Measurements from ENCODE around the gene MRPS9.

Gene MRPS9

GRCh38 chr2:105136394-105136793, 98.5 kb downstream of the MRPS9 start:
- no peak overlapping the region for H2AK5ac ChIP-seq (ENCODE audit: low read length, severe bottlenecking)

GRCh38 chr2:105138643-105139042, 100.8 kb downstream of the MRPS9 start:
- no peak overlapping the region for H3K27ac ChIP-seq (ENCODE audit: low read length, poor library complexity, severe bottlenecking)
- WGBS, result 86% methylated on average over 3 of the region's 5 CpGs

More at GRCh38 chr2:105136394-105136793, 98.5 kb downstream of the MRPS9 start:
- Histone ChIP-seq H3K4me1 (ENCODE audit: control insufficient read depth, insufficient read depth, low read depth, low read length) (no peaks in the 10 kb centered on the region), H4K91ac (ENCODE audit: low read length) (no peak overlapping the region), H3K18ac (ENCODE audit: low read depth in 1 of 2, low read length in 2 of 2) (no peak overlapping the region), H3K9me3 (ENCODE audit: control insufficient read depth, low read length) (no peaks in the 10 kb centered on the region), H3K14ac (ENCODE audit: low read length in 2 of 2) (no peak overlapping the region), H3K27me3 (ENCODE audit: control insufficient read depth in 1 of 2, insufficient read depth in 1 of 2, low read length in 2 of 2) (peaks cover 15 to 19% of the 10 kb centered on the region in 2 experiments), H3K4me3 (ENCODE audit: insufficient read depth in 1 of 2, low read depth in 1 of 2, low read length in 2 of 2) (no peak overlapping the region), H3K23ac (ENCODE audit: low read length in 2 of 2) (no peak overlapping the region), H2BK5ac (ENCODE audit: low read depth, low read length, poor library complexity, severe bottlenecking) (no peak overlapping the region), H3K4ac (ENCODE audit: low read depth in 1 of 2, low read length in 2 of 2) (no peak overlapping the region), H3K79me1 (replicated peaks; ENCODE audit: low read length, poor library complexity, severe bottlenecking) (no peaks in the 10 kb centered on the region), H3K27ac (ENCODE audit: low read length, poor library complexity, severe bottlenecking) (no peak overlapping the region), H4K8ac (ENCODE audit: low read length) (no peak overlapping the region), H2BK15ac (ENCODE audit: low read depth, poor library complexity, severe bottlenecking) (no peak overlapping the region), H3K4me2 (ENCODE audit: low read length, poor library complexity, severe bottlenecking) (no peak overlapping the region), H3K36me3 (ENCODE audit: control insufficient read depth in 1 of 2, insufficient read depth in 2 of 2, low read depth in 1 of 2, low read length in 2 of 2) (no peaks in the 10 kb centered on the region), H2BK120ac (ENCODE audit: low read depth, low read length) (no peak overlapping the region), H2AFZ (ENCODE audit: low read depth, low read length) (no peak overlapping the region), H2BK12ac (ENCODE audit: low read length in 2 of 2) (no peak overlapping the region), H3K9ac (ENCODE audit: low read length) (no peak overlapping the region)
- DNase-seq, result no peak
- WGBS, result 80% methylated on average over 3 of the region's 4 CpGs

GRCh38 chr2:105139556-105140239, 101.8 kb downstream of the MRPS9 start:
- no peak overlapping the region for H2BK15ac ChIP-seq (ENCODE audit: low read depth, poor library complexity, severe bottlenecking)
- DNase-seq, result no peak
- no peak overlapping the region for H2BK5ac ChIP-seq (ENCODE audit: low read depth, low read length, poor library complexity, severe bottlenecking)
- peaks cover 12% of the 10 kb centered on the region for H3K4me1 ChIP-seq (ENCODE audit: control insufficient read depth, insufficient read depth, low read depth, low read length)
- H3K36me3 ChIP-seq (ENCODE audit: control insufficient read depth in 1 of 2, insufficient read depth in 2 of 2, low read depth in 1 of 2, low read length in 2 of 2), result no peaks in the 10 kb centered on the region
- H3K27ac ChIP-seq (ENCODE audit: low read length, poor library complexity, severe bottlenecking), result no peak overlapping the region
- no peak overlapping the region for H4K8ac ChIP-seq (ENCODE audit: low read length)
- H2BK120ac ChIP-seq (ENCODE audit: low read depth, low read length), result no peak overlapping the region
- H4K91ac ChIP-seq (ENCODE audit: low read length), result no peak overlapping the region
- H2AK5ac ChIP-seq (ENCODE audit: low read length, severe bottlenecking), result no peak overlapping the region
- 67% methylated on average over 4 of the region's 6 CpGs for WGBS
- H2AFZ ChIP-seq (ENCODE audit: low read depth, low read length), result no peak overlapping the region
- no peak overlapping the region for H3K18ac ChIP-seq (ENCODE audit: low read depth in 1 of 2, low read length in 2 of 2)
- no peak overlapping the region for H3K9ac ChIP-seq (ENCODE audit: low read length)
- H3K79me1 ChIP-seq (replicated peaks; ENCODE audit: low read length, poor library complexity, severe bottlenecking), result no peaks in the 10 kb centered on the region
- no peak overlapping the region for H3K4ac ChIP-seq (ENCODE audit: low read depth in 1 of 2, low read length in 2 of 2)
- no peak overlapping the region for H2BK12ac ChIP-seq (ENCODE audit: low read length in 2 of 2)
- H3K4me2 ChIP-seq (ENCODE audit: low read length, poor library complexity, severe bottlenecking), result no peak overlapping the region
- no peaks in the 10 kb centered on the region for H3K9me3 ChIP-seq (ENCODE audit: control insufficient read depth, low read length)
- no peak overlapping the region for H3K4me3 ChIP-seq (ENCODE audit: insufficient read depth in 1 of 2, low read depth in 1 of 2, low read length in 2 of 2)
- H3K14ac ChIP-seq (ENCODE audit: low read length in 2 of 2), result no peak overlapping the region
- peaks cover 34 to 39% of the 10 kb centered on the region in 2 experiments for H3K27me3 ChIP-seq (ENCODE audit: control insufficient read depth in 1 of 2, insufficient read depth in 1 of 2, low read length in 2 of 2)
- no peak overlapping the region for H3K23ac ChIP-seq (ENCODE audit: low read length in 2 of 2)

More at GRCh38 chr2:105138643-105139042, 100.8 kb downstream of the MRPS9 start:
- H3K9me3 ChIP-seq (ENCODE audit: control insufficient read depth, low read length), result no peaks in the 10 kb centered on the region
- H3K4me2 ChIP-seq (ENCODE audit: low read length, poor library complexity, severe bottlenecking), result no peak overlapping the region
- H3K18ac ChIP-seq (ENCODE audit: low read depth in 1 of 2, low read length in 2 of 2), result no peak overlapping the region
- H2AFZ ChIP-seq (ENCODE audit: low read depth, low read length), result no peak overlapping the region
- H3K27me3 ChIP-seq (ENCODE audit: control insufficient read depth in 1 of 2, insufficient read depth in 1 of 2, low read length in 2 of 2), result peaks cover 32 to 36% of the 10 kb centered on the region in 2 experiments
- H3K4ac ChIP-seq (ENCODE audit: low read depth in 1 of 2, low read length in 2 of 2), result no peak overlapping the region
- no peak overlapping the region for H3K14ac ChIP-seq (ENCODE audit: low read length in 2 of 2)
- no peak for DNase-seq
- no peak overlapping the region for H3K4me3 ChIP-seq (ENCODE audit: insufficient read depth in 1 of 2, low read depth in 1 of 2, low read length in 2 of 2)
- no peak overlapping the region for H4K8ac ChIP-seq (ENCODE audit: low read length)
- no peak overlapping the region for H4K91ac ChIP-seq (ENCODE audit: low read length)
- no peak overlapping the region for H2AK5ac ChIP-seq (ENCODE audit: low read length, severe bottlenecking)
- no peak overlapping the region for H2BK15ac ChIP-seq (ENCODE audit: low read depth, poor library complexity, severe bottlenecking)
- no peaks in the 10 kb centered on the region for H3K79me1 ChIP-seq (replicated peaks; ENCODE audit: low read length, poor library complexity, severe bottlenecking)
- no peak overlapping the region for H3K23ac ChIP-seq (ENCODE audit: low read length in 2 of 2)
- H2BK5ac ChIP-seq (ENCODE audit: low read depth, low read length, poor library complexity, severe bottlenecking), result no peak overlapping the region
- H3K9ac ChIP-seq (ENCODE audit: low read length), result no peak overlapping the region
- no peak overlapping the region for H2BK12ac ChIP-seq (ENCODE audit: low read length in 2 of 2)
- H2BK120ac ChIP-seq (ENCODE audit: low read depth, low read length), result no peak overlapping the region
- no peaks in the 10 kb centered on the region for H3K36me3 ChIP-seq (ENCODE audit: control insufficient read depth in 1 of 2, insufficient read depth in 2 of 2, low read depth in 1 of 2, low read length in 2 of 2)
- H3K4me1 ChIP-seq (ENCODE audit: control insufficient read depth, insufficient read depth, low read depth, low read length), result peaks cover 5% of the 10 kb centered on the region

- H4K8ac ChIP-seq (ENCODE audit: low read length), result no peak overlapping the region
- no peaks in the 10 kb centered on the region for H3K9me3 ChIP-seq (ENCODE audit: control insufficient read depth, low read length)
- no peaks in the 10 kb centered on the region for H3K79me1 ChIP-seq (replicated peaks; ENCODE audit: low read length, poor library complexity, severe bottlenecking)
- H3K4me1 ChIP-seq (ENCODE audit: control insufficient read depth, insufficient read depth, low read depth, low read length), result peaks cover 12% of the 10 kb centered on the region
- no peak overlapping the region for H3K4me2 ChIP-seq (ENCODE audit: low read length, poor library complexity, severe bottlenecking)
- H3K9ac ChIP-seq (ENCODE audit: low read length), result no peak overlapping the region
- H3K23ac ChIP-seq (ENCODE audit: low read length in 2 of 2), result no peak overlapping the region
- DNase-seq, result no peak
- H3K27me3 ChIP-seq (ENCODE audit: control insufficient read depth in 1 of 2, insufficient read depth in 1 of 2, low read length in 2 of 2), result peaks cover 34 to 39% of the 10 kb centered on the region in 2 experiments
- no CpG with 5 or more reads among the region's 1 CpG for WGBS
- no peak overlapping the region for H3K14ac ChIP-seq (ENCODE audit: low read length in 2 of 2)
- H3K4ac ChIP-seq (ENCODE audit: low read depth in 1 of 2, low read length in 2 of 2), result no peak overlapping the region
- H2BK15ac ChIP-seq (ENCODE audit: low read depth, poor library complexity, severe bottlenecking), result no peak overlapping the region
- no peak overlapping the region for H2AFZ ChIP-seq (ENCODE audit: low read depth, low read length)
- no peak overlapping the region for H2BK12ac ChIP-seq (ENCODE audit: low read length in 2 of 2)
- no peak overlapping the region for H2AK5ac ChIP-seq (ENCODE audit: low read length, severe bottlenecking)
- no peak overlapping the region for H3K4me3 ChIP-seq (ENCODE audit: insufficient read depth in 1 of 2, low read depth in 1 of 2, low read length in 2 of 2)
- no peak overlapping the region for H2BK120ac ChIP-seq (ENCODE audit: low read depth, low read length)
- H3K36me3 ChIP-seq (ENCODE audit: control insufficient read depth in 1 of 2, insufficient read depth in 2 of 2, low read depth in 1 of 2, low read length in 2 of 2), result no peaks in the 10 kb centered on the region
- no peak overlapping the region for H3K18ac ChIP-seq (ENCODE audit: low read depth in 1 of 2, low read length in 2 of 2)
- H4K91ac ChIP-seq (ENCODE audit: low read length), result no peak overlapping the region
- no peak overlapping the region for H2BK5ac ChIP-seq (ENCODE audit: low read depth, low read length, poor library complexity, severe bottlenecking)
- H3K27ac ChIP-seq (ENCODE audit: low read length, poor library complexity, severe bottlenecking), result no peak overlapping the region
Observed at GRCh38 chr2:105140240-105140568, 102.3 kb downstream of the MRPS9 start.
